GM23338 (cell line): ENCODE measurements around the gene TRIM25. TPM values are rescaled to one million over a fixed set of nuclear protein-coding genes. Genes with fewer than 3 reads are reported as not detected.

Experiments used
- ATAC-seq: fragments of 200-7000 bp; cut with Tn5 transposase; 3 replicates; pipeline ENCODE4 v1.9.1; 2020
- DNase-seq: peaks from one replicate; pipeline ENCODE4 v3.0.0-alpha.2; 2015; ENCODE audit warnings: low spot score
- H2AFZ ChIP-seq: fragments of 200-600 bp; sonication (generic); 2 replicates; pipeline ENCODE4 v1.8.0; 2016; ENCODE audit warnings: antibody characterized with exemption, mild to moderate bottlenecking, moderate library complexity
- H3F3A ChIP-seq: fragments of 200-600 bp; sonication (generic); replicated peaks from 2 replicates; pipeline ENCODE4 v1.8.0; 2017; ENCODE audit warnings: antibody characterized with exemption, mixed run types, low read depth
- H3K27ac ChIP-seq: fragments of 200-600 bp; sonication (generic); 2 replicates; pipeline ENCODE4 v1.6.1; 2016; ENCODE audit warnings: low read depth
- H3K27me3 ChIP-seq: fragments of 200-600 bp; sonication (generic); 2 replicates; pipeline ENCODE4 v1.8.0; 2016; ENCODE audit warnings: mild to moderate bottlenecking, mixed run types, moderate library complexity; ENCODE audit not compliant: insufficient read depth
- H3K36me3 ChIP-seq: fragments of 200-600 bp; sonication (generic); 2 replicates; pipeline ENCODE4 v1.8.0; 2016; ENCODE audit warnings: mild to moderate bottlenecking; ENCODE audit not compliant: insufficient read depth
- H3K4me1 ChIP-seq: fragments of 200-600 bp; sonication (generic); 2 replicates; pipeline ENCODE4 v1.8.0; 2016; ENCODE audit warnings: mild to moderate bottlenecking, moderate library complexity; ENCODE audit not compliant: insufficient read depth
- H3K4me2 ChIP-seq: fragments of 200-600 bp; sonication (generic); 2 replicates; pipeline ENCODE4 v1.7.1; 2017; ENCODE audit warnings: mixed run types
- H3K4me3 ChIP-seq: fragments of 200-600 bp; sonication (generic); 2 replicates; pipeline ENCODE4 v1.6.1; 2016; ENCODE audit warnings: mixed run types
- H3K79me2 ChIP-seq: fragments of 200-600 bp; sonication (generic); replicated peaks from 2 replicates; pipeline ENCODE4 v1.8.0; 2017; ENCODE audit warnings: mild to moderate bottlenecking; ENCODE audit not compliant: insufficient read depth
- H3K9me2 ChIP-seq: fragments of 200-600 bp; sonication (generic); 2 replicates; pipeline ENCODE4 v1.8.0; 2017; ENCODE audit not compliant: insufficient read depth
- H4K20me1 ChIP-seq: fragments of 200-600 bp; sonication (generic); replicated peaks from 2 replicates; pipeline ENCODE4 v1.8.0; 2017; ENCODE audit warnings: mild to moderate bottlenecking; ENCODE audit not compliant: insufficient read depth
- H3K27ac Mint-ChIP-seq: 2 replicates; pipeline ENCODE4 v1.8.0; 2020; ENCODE audit warnings: inconsistent platforms, mild to moderate bottlenecking, moderate library complexity, mixed read lengths
- H3K27me3 Mint-ChIP-seq: 3 replicates; pipeline ENCODE4 v1.8.0; 2022; ENCODE audit warnings: low read depth, mild to moderate bottlenecking, moderate library complexity, mixed read lengths, inconsistent platforms; ENCODE audit not compliant: insufficient read depth, poor library complexity
- H3K36me3 Mint-ChIP-seq: 3 replicates; pipeline ENCODE4 v1.8.0; 2021; ENCODE audit warnings: low read depth, mild to moderate bottlenecking, inconsistent platforms, moderate library complexity, mixed read lengths
- H3K4me1 Mint-ChIP-seq: 3 replicates; pipeline ENCODE4 v1.8.0; 2020; ENCODE audit warnings: mild to moderate bottlenecking, inconsistent platforms, mixed read lengths
- H3K4me3 Mint-ChIP-seq: 3 replicates; pipeline ENCODE4 v1.8.0; 2021; ENCODE audit warnings: moderate library complexity, mild to moderate bottlenecking, inconsistent platforms, mixed read lengths
- H3K9me3 Mint-ChIP-seq: 3 replicates; pipeline ENCODE4 v1.8.0; 2020; ENCODE audit warnings: moderate library complexity, mild to moderate bottlenecking, inconsistent platforms, mixed read lengths
- CREB1 ChIP-seq: fragments of 250-450 bp; sonication (Bioruptor Pico); IDR thresholded peaks from 2 replicates; pipeline ENCODE4 v1.5.0; 2020; ENCODE audit warnings: low read depth, mild to moderate bottlenecking, moderate library complexity
- CTCF ChIP-seq, 2 experiments: fragments of 200-600 bp in 1 of 2; sonication (generic) in 1 of 2; conservative IDR thresholded peaks; 2 replicates each; pipeline versions ENCODE4 v1.5.1 to v1.6.1; 2016 to 2017; ENCODE audit warnings: antibody characterized with exemption in 2 of 2, low read depth in 2 of 2, mild to moderate bottlenecking in 2 of 2, moderate library complexity in 1 of 2
- EZH2 ChIP-seq: fragments of 200-600 bp; sonication (generic); IDR thresholded peaks from one replicate; pipeline ENCODE4 v1.8.0; 2017; ENCODE audit warnings: antibody characterized with exemption, mild to moderate bottlenecking, low read depth; ENCODE audit not compliant: unreplicated experiment
- EZH2phosphoT487 ChIP-seq: fragments of 200-600 bp; sonication (generic); IDR thresholded peaks from one replicate; pipeline ENCODE4 v1.8.1; 2018; ENCODE audit warnings: antibody characterized with exemption; ENCODE audit not compliant: unreplicated experiment
- JUNB ChIP-seq: IDR thresholded peaks from one replicate; pipeline ENCODE4 v1.6.1; 2016; ENCODE audit warnings: antibody characterized with exemption; ENCODE audit not compliant: unreplicated experiment
- NANOG ChIP-seq: IDR thresholded peaks from 2 replicates; pipeline ENCODE4 v1.6.1; 2016; ENCODE audit warnings: antibody characterized with exemption, borderline replicate concordance
- POLR2AphosphoS5 ChIP-seq: IDR thresholded peaks from 2 replicates; pipeline ENCODE4 v1.6.1; 2016; ENCODE audit warnings: antibody characterized with exemption, low read depth
- STAT1 ChIP-seq: IDR thresholded peaks from one replicate; pipeline ENCODE4 v1.6.1; 2016; ENCODE audit warnings: antibody characterized with exemption; ENCODE audit not compliant: unreplicated experiment
- ZNF114 ChIP-seq: fragments of 250-450 bp; sonication (Bioruptor Pico); IDR thresholded peaks from 2 replicates; pipeline ENCODE4 v1.5.0; 2020; ENCODE audit warnings: mild to moderate bottlenecking, moderate library complexity
- ZNF331 ChIP-seq: fragments of 250-450 bp; sonication (Bioruptor Pico); IDR thresholded peaks from 2 replicates; pipeline ENCODE4 v1.5.0; 2020; ENCODE audit warnings: low read depth, mild to moderate bottlenecking, moderate library complexity
- polyA plus RNA-seq: library from polyadenylated mRNA; unstranded; fragments of >200 nt; fragmentation: Nextera tagmentation; extraction: Ambion mirVana; gene quantifications from 2 replicates; pipeline ENCODE4 v1.2.1, GENCODE V29; 2016
- total RNA-seq: library from RNA; depleted of rRNA; stranded (reverse); fragments of >200 nt; shearing (Covaris generic); gene quantifications from 2 replicates; pipeline ENCODE4 v1.2.3, GENCODE V29; 2014
- TF ChIP-seq, protein P1 (sequence below): IDR thresholded peaks from one replicate; pipeline ENCODE4 v1.6.1; 2018; ENCODE audit warnings: antibody characterized with exemption; ENCODE audit not compliant: unreplicated experiment
- TF ChIP-seq, protein P2 (sequence below): IDR thresholded peaks from 2 replicates; pipeline ENCODE4 v1.6.1; 2016; ENCODE audit warnings: antibody characterized with exemption
- TF ChIP-seq, protein P3 (sequence below): fragments of 250-450 bp; sonication (Bioruptor Pico); IDR thresholded peaks from 2 replicates; pipeline ENCODE4 v1.5.0; 2020; ENCODE audit warnings: mild to moderate bottlenecking, moderate library complexity

TRIM25 gene
- total and polyA plus RNA-seq, 2 experiments from 2014 or later: 19.6 to 36.2 TPM

- Histone ChIP-seq H3K4me1 (peaks cover 6% of the 10 kb centered on the region; the same call in 1 of the 2 replicates), H3K36me3 (peaks cover 3% of the 10 kb centered on the region), H4K20me1 (no peaks in the 10 kb centered on the region), H3K9me2 (no peaks in the 10 kb centered on the region), H3F3A (no peaks in the 10 kb centered on the region), H3K27me3 (no peaks in the 10 kb centered on the region), H3K79me2 (no peaks in the 10 kb centered on the region), H3K27ac (no peak overlapping the region; the same call in 1 of the 2 replicates), H3K4me3 (no peak overlapping the region), H2AFZ (no peak overlapping the region), H3K4me2 (no peak overlapping the region)
- H3K4me3 Mint-ChIP-seq: no peak overlapping the region
- H3K4me1 Mint-ChIP-seq: peaks cover 24% of the 10 kb centered on the region
- TF ChIP-seq, protein P1, sequence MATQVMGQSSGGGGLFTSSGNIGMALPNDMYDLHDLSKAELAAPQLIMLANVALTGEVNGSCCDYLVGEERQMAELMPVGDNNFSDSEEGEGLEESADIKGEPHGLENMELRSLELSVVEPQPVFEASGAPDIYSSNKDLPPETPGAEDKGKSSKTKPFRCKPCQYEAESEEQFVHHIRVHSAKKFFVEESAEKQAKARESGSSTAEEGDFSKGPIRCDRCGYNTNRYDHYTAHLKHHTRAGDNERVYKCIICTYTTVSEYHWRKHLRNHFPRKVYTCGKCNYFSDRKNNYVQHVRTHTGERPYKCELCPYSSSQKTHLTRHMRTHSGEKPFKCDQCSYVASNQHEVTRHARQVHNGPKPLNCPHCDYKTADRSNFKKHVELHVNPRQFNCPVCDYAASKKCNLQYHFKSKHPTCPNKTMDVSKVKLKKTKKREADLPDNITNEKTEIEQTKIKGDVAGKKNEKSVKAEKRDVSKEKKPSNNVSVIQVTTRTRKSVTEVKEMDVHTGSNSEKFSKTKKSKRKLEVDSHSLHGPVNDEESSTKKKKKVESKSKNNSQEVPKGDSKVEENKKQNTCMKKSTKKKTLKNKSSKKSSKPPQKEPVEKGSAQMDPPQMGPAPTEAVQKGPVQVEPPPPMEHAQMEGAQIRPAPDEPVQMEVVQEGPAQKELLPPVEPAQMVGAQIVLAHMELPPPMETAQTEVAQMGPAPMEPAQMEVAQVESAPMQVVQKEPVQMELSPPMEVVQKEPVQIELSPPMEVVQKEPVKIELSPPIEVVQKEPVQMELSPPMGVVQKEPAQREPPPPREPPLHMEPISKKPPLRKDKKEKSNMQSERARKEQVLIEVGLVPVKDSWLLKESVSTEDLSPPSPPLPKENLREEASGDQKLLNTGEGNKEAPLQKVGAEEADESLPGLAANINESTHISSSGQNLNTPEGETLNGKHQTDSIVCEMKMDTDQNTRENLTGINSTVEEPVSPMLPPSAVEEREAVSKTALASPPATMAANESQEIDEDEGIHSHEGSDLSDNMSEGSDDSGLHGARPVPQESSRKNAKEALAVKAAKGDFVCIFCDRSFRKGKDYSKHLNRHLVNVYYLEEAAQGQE: no peak
- TF ChIP-seq CREB1 (CRISPR knock-in tag) (no peak), CTCF (conservative IDR thresholded peaks at IDR 0.05; ENCODE audit: low read depth in 2 of 2) (no peak), POLR2AphosphoS5 (no peak), JUNB (no peak), ZNF331 (CRISPR knock-in tag) (no peak), STAT1 (no peak), EZH2 (no peak), EZH2phosphoT487 (no peak), NANOG (no peak), ZNF114 (CRISPR knock-in tag) (no peak)
- TF ChIP-seq, protein P2, sequence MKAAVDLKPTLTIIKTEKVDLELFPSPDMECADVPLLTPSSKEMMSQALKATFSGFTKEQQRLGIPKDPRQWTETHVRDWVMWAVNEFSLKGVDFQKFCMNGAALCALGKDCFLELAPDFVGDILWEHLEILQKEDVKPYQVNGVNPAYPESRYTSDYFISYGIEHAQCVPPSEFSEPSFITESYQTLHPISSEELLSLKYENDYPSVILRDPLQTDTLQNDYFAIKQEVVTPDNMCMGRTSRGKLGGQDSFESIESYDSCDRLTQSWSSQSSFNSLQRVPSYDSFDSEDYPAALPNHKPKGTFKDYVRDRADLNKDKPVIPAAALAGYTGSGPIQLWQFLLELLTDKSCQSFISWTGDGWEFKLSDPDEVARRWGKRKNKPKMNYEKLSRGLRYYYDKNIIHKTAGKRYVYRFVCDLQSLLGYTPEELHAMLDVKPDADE: no peak
- TF ChIP-seq, protein P3, sequence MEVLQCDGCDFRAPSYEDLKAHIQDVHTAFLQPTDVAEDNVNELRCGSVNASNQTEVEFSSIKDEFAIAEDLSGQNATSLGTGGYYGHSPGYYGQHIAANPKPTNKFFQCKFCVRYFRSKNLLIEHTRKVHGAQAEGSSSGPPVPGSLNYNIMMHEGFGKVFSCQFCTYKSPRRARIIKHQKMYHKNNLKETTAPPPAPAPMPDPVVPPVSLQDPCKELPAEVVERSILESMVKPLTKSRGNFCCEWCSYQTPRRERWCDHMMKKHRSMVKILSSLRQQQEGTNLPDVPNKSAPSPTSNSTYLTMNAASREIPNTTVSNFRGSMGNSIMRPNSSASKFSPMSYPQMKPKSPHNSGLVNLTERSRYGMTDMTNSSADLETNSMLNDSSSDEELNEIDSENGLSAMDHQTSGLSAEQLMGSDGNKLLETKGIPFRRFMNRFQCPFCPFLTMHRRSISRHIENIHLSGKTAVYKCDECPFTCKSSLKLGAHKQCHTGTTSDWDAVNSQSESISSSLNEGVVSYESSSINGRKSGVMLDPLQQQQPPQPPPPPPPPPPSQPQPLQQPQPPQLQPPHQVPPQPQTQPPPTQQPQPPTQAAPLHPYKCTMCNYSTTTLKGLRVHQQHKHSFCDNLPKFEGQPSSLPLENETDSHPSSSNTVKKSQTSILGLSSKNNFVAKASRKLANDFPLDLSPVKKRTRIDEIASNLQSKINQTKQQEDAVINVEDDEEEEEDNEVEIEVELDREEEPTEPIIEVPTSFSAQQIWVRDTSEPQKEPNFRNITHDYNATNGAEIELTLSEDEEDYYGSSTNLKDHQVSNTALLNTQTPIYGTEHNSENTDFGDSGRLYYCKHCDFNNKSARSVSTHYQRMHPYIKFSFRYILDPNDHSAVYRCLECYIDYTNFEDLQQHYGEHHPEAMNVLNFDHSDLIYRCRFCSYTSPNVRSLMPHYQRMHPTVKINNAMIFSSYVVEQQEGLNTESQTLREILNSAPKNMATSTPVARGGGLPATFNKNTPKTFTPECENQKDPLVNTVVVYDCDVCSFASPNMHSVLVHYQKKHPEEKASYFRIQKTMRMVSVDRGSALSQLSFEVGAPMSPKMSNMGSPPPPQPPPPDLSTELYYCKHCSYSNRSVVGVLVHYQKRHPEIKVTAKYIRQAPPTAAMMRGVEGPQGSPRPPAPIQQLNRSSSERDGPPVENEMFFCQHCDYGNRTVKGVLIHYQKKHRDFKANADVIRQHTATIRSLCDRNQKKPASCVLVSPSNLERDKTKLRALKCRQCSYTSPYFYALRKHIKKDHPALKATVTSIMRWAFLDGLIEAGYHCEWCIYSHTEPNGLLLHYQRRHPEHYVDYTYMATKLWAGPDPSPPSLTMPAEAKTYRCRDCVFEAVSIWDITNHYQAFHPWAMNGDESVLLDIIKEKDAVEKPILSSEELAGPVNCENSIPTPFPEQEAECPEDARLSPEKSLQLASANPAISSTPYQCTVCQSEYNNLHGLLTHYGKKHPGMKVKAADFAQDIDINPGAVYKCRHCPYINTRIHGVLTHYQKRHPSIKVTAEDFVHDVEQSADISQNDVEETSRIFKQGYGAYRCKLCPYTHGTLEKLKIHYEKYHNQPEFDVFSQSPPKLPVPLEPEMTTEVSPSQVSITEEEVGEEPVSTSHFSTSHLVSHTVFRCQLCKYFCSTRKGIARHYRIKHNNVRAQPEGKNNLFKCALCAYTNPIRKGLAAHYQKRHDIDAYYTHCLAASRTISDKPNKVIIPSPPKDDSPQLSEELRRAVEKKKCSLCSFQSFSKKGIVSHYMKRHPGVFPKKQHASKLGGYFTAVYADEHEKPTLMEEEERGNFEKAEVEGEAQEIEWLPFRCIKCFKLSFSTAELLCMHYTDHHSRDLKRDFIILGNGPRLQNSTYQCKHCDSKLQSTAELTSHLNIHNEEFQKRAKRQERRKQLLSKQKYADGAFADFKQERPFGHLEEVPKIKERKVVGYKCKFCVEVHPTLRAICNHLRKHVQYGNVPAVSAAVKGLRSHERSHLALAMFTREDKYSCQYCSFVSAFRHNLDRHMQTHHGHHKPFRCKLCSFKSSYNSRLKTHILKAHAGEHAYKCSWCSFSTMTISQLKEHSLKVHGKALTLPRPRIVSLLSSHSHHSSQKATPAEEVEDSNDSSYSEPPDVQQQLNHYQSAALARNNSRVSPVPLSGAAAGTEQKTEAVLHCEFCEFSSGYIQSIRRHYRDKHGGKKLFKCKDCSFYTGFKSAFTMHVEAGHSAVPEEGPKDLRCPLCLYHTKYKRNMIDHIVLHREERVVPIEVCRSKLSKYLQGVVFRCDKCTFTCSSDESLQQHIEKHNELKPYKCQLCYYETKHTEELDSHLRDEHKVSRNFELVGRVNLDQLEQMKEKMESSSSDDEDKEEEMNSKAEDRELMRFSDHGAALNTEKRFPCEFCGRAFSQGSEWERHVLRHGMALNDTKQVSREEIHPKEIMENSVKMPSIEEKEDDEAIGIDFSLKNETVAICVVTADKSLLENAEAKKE (CRISPR knock-in tag): no peak
- peak; percentile 40 for DNase-seq
- no peaks in the 10 kb centered on the region for H3K27me3 Mint-ChIP-seq
- no peak overlapping the region for H3K27ac Mint-ChIP-seq
- H3K36me3 Mint-ChIP-seq: peaks cover 51% of the 10 kb centered on the region
- ATAC-seq: no peak
- H3K9me3 Mint-ChIP-seq: no peaks in the 10 kb centered on the region
These were observed 17.5 kb downstream of the TRIM25 start for GRCh38 chr17:56896217-56896967.
